OCI-LY3 (cell line): ENCODE results near the gene EML1.

ENCODE experiments used
- CTCF ChIP-seq: fragments of 200-600, 300-600 bp; sonication (generic); IDR thresholded peaks from 2 replicates; pipeline ENCODE4 v1.5.1; 2014; ENCODE audit warnings: antibody characterized with exemption, low read length, low read depth
- EZH2phosphoT487 ChIP-seq: fragments of 200-600 bp; shearing (Covaris generic); IDR thresholded peaks from 2 replicates; pipeline ENCODE4 v1.6.1; 2018; ENCODE audit warnings: antibody characterized with exemption, mixed run types, low read depth

DNA sequence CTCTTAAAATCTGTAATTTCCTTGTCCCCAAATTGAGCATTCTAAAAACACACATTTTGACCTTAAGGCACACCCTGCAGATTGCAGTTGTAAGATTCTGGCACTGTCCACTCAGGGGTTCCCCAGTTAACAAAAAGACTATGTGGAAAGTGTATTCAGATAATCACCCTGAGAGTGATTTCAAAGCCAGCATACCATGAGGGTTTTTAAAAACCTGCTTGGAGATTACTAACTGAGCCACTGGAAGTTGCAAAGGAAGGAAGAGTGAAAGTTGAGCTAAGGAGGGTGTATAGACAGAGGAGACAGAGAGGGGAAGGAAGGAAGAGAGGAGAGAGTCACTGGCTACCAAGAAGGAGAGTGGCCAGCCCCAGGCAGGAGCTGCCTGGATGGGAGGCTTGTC is 82.6 kb downstream of the EML1 start:
- no peak for TF ChIP-seq CTCF
- TF ChIP-seq EZH2phosphoT487 = no peak
